ENCODE data around the gene FRG2B.
"Not testable (repeated sequence)": the region's sequence is repeated elsewhere in the genome, so short reads cannot be mapped to it uniquely, and the experiment has no call there.

Gene FRG2B

DNA sequence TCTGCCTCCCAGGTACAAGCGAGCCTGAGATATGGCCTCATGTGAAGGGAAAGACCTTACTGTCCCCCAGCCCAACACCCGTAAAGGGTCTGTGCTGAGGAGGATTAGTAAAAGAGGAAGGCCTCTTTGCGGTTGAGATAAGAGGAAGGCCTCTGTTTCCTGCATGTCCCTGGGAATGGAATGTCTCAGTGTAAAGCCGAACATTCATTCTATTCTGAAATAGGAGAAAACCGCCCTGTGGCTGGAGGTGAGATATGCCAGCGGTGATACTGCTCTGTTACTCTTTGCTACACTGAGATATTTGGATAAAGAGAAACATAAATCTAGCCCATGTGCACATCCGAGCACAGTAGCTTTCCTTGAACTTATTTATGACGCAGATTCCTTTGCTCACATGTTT lies 26.7 kb downstream of the FRG2B start:
- not testable (repeated sequence) for DNase-seq (ENCODE audit: low read depth, low spot score)

- DNase-seq (ENCODE audit: low read depth, low spot score) = no peak
These were observed 33.9 kb downstream of the FRG2B start for GRCh38 chr10:133592716-133593115.

- DNase-seq (ENCODE audit: low read depth, low spot score) = no peak
These were observed 35.6 kb downstream of the FRG2B start for GRCh38 chr10:133590970-133591359.

GRCh38 chr10:133590226-133590969 lies 36.2 kb downstream of the FRG2B start:
- no peak for DNase-seq (ENCODE audit: low read depth, low spot score)

DNA sequence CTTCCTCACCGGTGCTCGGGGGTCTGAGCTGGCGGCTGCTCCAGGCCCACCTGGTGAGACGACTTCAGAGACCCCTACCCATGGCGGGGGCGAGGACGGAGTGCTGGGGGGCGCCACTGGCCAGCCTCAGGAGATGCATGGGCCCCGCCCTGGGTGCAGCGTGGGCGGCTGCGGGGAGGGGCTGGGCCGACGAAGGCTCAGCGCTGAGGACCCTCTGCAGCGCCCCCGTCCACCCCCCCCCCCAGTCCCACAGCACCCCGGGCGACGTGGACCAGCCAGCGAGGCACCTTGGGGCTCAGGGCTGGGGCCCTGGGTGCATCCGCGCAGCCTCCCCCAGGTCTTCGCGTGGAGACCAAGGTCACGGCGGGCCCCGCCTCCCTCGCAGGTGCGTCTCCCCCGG lies 49.6 kb downstream of the FRG2B start:
- DNase-seq (ENCODE audit: low read depth, low spot score) = not testable (repeated sequence)

Data from brain pericyte (primary cell).